GM15510 (cell line): ENCODE results near the gene HMGCL.

Source experiments
- POLR2A ChIP-seq: IDR thresholded peaks from 3 replicates; pipeline ENCODE4 v1.6.1; 2011; ENCODE audit warnings: borderline replicate concordance; ENCODE audit not compliant: insufficient read length; ENCODE audit errors: extremely low read depth

The HMGCL gene

GRCh38 chr1:23792151-23792945 lies 32.9 kb downstream of the HMGCL start:
- no peak for TF ChIP-seq POLR2A

GRCh38 chr1:23791516-23792047 lies 33.6 kb downstream of the HMGCL start:
- no peak for TF ChIP-seq POLR2A

GRCh38 chr1:23790696-23791515 lies 34.3 kb downstream of the HMGCL start, which contains the start of gene LYPLA2:
TSS of gene LYPLA2 (plus strand) at chr1:23791145. CDS start at chr1:23792683, 1,538 bp downstream.
- TF ChIP-seq POLR2A: peak; percentile 79

- TF ChIP-seq POLR2A: no peak
These were observed 36.5 kb downstream of the HMGCL start for GRCh38 chr1:23788695-23789094.

GRCh38 chr1:23787701-23788100 lies 37.5 kb downstream of the HMGCL start:
- TF ChIP-seq POLR2A: no peak

- no peak for TF ChIP-seq POLR2A
These were observed 40.4 kb downstream of the HMGCL start for GRCh38 chr1:23784846-23785245.

- TF ChIP-seq POLR2A: no peak
These were observed 45.3 kb downstream of the HMGCL start for GRCh38 chr1:23779826-23780371.

- peak; percentile 98 for TF ChIP-seq POLR2A
These were observed 47.0 kb downstream of the HMGCL start, which contains the start of gene PITHD1 for GRCh38 chr1:23777979-23778814. TSS of gene PITHD1 (plus strand) at chr1:23778418. CDS start at chr1:23778516, 98 bp downstream.

GRCh38 chr1:23776217-23776616 lies 49.0 kb downstream of the HMGCL start:
- no peak for TF ChIP-seq POLR2A

- TF ChIP-seq POLR2A: no peak
These were observed 50.9 kb downstream of the HMGCL start for GRCh38 chr1:23774174-23774880.

GRCh38 chr1:23772854-23773242 lies 52.4 kb downstream of the HMGCL start:
- no peak for TF ChIP-seq POLR2A

- no peak for TF ChIP-seq POLR2A
These were observed 53.0 kb downstream of the HMGCL start for GRCh38 chr1:23772049-23772853.

- no peak for TF ChIP-seq POLR2A
These were observed 56.5 kb downstream of the HMGCL start for GRCh38 chr1:23768733-23769132.
